HG03175 (cell line): ENCODE data around the gene TSHZ3.

Experiments
- ATAC-seq: cut with Tn5 transposase; IDR thresholded peaks from one replicate; pipeline ENCODE4 v1.9.1; 2021; ENCODE audit warnings: mild to moderate bottlenecking, moderate library complexity; ENCODE audit not compliant: unreplicated experiment

Gene TSHZ3

DNA sequence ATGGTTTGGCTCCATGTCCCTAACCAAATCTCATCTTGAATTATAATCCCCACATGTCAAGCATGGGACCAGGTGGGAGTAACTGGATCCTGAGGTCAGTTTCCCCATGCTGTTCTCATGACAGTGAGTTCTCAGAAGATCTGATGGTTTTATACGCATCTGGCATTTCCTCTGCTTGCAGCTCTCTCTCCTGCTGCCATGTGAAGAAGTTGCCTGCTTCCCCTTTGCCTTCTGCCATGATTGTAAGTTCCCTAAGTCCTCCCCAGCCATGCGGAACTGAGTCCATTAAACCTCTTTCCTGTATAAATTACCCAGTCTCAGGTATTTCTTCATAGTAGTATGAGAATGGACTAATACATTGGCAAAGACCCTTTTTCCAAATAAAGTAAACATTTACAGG, 96.8 kb downstream of the TSHZ3 start:
- ATAC-seq: no peak

DNA sequence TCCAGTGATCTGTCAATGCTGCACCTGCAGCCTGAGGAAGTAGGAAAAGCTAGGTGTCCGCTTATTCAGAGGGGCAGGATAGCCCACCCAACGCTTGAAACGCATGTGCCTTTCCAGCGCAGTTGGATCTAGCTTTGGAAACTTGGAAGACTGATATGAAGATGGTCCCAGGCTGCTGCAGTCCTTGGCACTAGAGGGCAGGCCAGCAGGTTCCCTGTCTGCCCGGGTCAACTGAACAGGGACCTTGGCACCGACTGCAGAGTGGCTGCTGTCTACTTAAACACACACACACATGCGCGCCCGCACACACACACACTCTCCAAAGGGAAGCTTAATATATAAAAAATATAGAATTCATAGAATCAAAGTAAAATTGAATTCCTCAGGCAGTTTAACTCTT, 100.0 kb downstream of the TSHZ3 start:
- no peak for ATAC-seq

DNA sequence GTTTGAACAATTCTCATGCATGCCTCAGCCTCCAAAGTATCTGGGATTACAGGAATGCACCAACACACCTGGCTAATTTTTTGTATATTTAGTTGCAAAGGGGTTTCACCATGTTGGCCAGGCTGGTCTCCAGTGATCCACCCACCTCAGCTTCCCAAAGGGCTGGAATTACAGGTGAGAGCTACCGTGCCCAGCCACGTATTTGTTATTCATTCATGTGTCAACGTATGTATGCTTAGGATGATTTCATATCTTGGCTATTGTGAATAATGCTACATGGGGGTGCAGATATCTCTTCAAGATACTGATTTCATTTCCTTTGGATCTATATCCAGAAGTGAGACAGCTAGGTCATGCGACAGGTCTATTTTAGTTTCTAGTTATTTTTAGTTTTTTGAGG, 113.4 kb downstream of the TSHZ3 start:
- ATAC-seq: no peak

DNA sequence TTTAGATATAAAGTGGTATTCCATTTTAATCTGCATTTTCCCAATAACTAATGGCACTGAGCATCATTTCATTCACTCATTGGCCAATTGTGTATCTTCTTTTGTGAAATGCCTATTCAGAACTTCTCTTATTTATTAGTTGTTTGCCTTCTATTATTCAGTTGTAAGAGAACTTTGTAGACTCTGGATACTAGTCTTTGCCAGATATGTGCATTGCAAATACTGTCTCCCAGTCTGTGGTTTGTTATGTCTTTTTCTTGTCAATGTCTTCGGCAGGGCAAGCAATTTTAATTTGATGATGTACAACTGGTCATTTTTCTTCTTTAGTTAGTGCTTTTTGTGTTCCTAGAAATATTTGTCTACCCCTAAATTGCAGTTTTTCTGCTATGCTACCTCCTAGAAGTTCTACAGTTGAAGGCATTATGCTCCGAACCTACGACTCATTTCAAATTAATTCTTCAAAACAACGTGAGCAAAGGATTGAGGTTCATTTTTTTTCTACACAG, 115.9 kb downstream of the TSHZ3 start:
- ATAC-seq: no peak

DNA sequence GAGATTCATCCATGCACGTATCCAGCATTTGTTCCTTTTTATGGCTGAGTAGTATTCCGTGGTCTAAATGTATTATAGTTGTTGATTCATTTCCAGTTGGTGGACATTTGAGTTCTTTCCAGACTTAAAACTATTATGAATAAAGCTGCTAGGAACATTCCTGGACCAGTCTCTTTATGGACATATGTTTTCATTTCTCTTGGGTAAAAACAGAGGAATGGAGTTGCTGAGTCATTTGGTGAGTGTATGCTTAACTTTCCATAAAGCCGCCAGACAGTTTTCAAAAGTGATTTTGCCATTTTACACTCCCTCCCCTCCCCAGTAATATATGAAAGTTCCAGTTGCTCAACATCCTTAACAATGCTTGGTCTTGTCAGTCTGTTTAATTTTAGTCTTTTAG, 116.4 kb downstream of the TSHZ3 start:
- ATAC-seq: no peak

DNA sequence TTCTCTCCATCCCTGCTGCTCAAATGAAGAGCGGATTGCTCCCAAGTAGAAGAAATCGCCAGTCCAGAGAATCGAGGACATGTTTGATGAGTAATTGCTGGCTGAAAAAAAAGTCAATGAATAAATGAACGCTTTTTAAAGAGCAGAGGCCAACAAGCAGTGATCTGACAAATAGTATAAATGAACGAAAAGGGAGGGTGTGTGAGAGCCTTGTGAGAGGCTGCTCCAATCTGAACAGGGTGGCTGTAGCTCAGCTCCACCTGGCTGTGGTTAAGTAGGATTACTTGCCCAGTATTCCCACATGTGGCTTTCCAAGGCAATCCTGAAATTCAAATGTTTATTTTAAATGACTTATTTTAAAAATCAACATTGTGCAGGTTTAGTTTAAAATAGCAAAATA, 117.1 kb downstream of the TSHZ3 start:
- ATAC-seq: no peak

DNA sequence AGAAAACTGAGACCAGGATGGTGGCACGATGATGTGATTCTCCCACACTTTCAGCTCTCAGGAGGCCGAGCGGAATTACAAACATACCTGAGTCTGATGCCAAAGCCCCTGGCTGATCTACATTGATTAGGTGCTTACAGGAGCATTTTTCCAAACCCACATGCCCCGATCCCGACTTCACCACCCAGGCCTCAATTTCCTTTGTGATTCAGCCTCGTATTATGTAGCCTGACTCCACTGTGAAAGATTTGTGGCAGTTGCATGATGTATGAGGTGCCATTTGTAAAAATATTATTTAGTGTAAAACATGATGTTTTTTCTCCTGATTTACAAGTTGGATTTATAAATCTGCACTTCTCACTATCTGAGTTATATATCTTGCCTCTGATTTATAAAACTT, 118.0 kb downstream of the TSHZ3 start:
- no peak for ATAC-seq

DNA sequence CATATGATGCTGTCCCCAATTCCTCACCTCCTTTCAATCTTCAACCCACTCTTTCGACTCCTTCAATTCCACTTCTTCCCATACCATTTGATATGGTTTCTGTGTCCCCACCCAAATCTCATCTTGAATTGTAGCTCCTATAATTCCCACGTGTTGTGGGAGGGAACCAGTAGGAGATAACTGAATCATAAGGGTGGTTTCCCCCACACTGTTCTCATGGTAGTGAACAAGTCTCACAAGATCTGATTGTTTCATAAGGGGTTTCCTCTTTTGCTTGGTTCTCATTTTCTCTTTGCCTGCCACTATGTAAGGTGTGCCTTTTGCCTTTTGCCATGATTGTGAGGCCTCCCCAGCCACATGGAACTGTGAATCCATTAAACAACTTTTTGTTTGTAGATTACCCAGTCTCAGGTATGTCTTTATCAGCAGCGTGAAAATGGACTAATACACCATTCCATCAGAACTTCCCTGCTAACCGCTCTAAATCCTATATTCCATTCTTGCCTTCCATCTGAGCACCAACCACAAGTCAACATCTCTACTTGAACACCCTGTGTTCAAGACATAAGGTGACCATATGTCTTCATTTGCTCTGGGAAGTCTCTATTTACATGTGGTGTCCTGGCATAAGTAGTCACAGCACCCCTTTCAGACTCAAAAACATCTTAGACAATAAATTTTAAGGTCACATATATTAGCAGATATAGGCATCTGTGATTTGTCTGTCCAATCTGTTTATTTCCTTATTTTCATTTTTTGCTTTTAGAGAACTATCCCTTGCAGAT, 122.9 kb downstream of the TSHZ3 start:
- no peak for ATAC-seq
